ENCODE measurements around the gene PPFIA3.

DNA sequence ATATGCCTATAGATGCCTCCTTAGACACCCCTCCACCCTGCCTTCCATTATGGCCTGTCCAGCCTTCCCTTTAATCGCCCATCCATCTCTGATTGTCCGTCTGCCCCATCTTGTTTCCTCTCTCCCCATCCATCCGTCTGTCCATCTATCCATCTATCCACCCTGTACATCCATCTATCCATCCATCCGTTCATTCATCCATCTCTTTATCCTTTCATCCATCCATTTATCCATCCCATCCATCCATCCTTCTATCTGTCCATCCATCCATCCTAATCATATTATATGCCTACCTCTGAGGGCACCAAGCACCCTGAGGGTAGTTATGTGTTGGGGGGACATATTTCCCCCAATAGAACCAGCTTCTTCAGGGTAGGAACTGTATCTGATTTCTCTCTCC, 61.3 kb downstream of the PPFIA3 start:
- TF ChIP-seq, protein P1, sequence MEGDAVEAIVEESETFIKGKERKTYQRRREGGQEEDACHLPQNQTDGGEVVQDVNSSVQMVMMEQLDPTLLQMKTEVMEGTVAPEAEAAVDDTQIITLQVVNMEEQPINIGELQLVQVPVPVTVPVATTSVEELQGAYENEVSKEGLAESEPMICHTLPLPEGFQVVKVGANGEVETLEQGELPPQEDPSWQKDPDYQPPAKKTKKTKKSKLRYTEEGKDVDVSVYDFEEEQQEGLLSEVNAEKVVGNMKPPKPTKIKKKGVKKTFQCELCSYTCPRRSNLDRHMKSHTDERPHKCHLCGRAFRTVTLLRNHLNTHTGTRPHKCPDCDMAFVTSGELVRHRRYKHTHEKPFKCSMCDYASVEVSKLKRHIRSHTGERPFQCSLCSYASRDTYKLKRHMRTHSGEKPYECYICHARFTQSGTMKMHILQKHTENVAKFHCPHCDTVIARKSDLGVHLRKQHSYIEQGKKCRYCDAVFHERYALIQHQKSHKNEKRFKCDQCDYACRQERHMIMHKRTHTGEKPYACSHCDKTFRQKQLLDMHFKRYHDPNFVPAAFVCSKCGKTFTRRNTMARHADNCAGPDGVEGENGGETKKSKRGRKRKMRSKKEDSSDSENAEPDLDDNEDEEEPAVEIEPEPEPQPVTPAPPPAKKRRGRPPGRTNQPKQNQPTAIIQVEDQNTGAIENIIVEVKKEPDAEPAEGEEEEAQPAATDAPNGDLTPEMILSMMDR (IDR thresholded peaks at IDR 0.05; ENCODE audit: low read length) = no peak
- TF ChIP-seq EZH2 (IDR thresholded peaks at IDR 0.05; ENCODE audit: borderline replicate concordance, low read length) = no peak
